GM21619 (cell line): ENCODE results near the gene SELENOM.

ENCODE experiments used
- ATAC-seq: cut with Tn5 transposase; IDR thresholded peaks from one replicate; pipeline ENCODE4 v1.9.1; 2021; ENCODE audit not compliant: unreplicated experiment

The SELENOM gene

GRCh38 chr22:31107178-31107893, at the start of gene SELENOM:
TSS of gene SELENOM (minus strand) at chr22:31107568. CDS start at chr22:31107505, 63 bp downstream.
- ATAC-seq = peak; percentile 83

- ATAC-seq = no peak
These were observed 48.1 kb upstream of the SELENOM start for GRCh38 chr22:31155422-31155821.

- ATAC-seq = no peak
These were observed 47.6 kb upstream of the SELENOM start for GRCh38 chr22:31154975-31155374.

- no peak for ATAC-seq
These were observed 46.0 kb upstream of the SELENOM start for GRCh38 chr22:31153357-31153756.

- no peak for ATAC-seq
These were observed 44.5 kb upstream of the SELENOM start for GRCh38 chr22:31151872-31152271.

GRCh38 chr22:31150615-31151014, 43.2 kb upstream of the SELENOM start:
- no peak for ATAC-seq

- ATAC-seq = no peak
These were observed 41.7 kb upstream of the SELENOM start for GRCh38 chr22:31148953-31149627.

GRCh38 chr22:31148488-31148887, 41.1 kb upstream of the SELENOM start:
- no peak for ATAC-seq

- no peak for ATAC-seq
These were observed 36.9 kb upstream of the SELENOM start for GRCh38 chr22:31144223-31144622.

GRCh38 chr22:31143537-31143936, 36.2 kb upstream of the SELENOM start:
- ATAC-seq = no peak

GRCh38 chr22:31143038-31143437, 35.7 kb upstream of the SELENOM start:
- ATAC-seq = no peak

- ATAC-seq = no peak
These were observed 34.9 kb upstream of the SELENOM start for GRCh38 chr22:31142285-31142684.

GRCh38 chr22:31141551-31141950, 34.2 kb upstream of the SELENOM start:
- no peak for ATAC-seq

GRCh38 chr22:31140746-31141145, 33.4 kb upstream of the SELENOM start:
- no peak for ATAC-seq

GRCh38 chr22:31139866-31140716, 32.7 kb upstream of the SELENOM start, which contains the start of gene PLA2G3:
TSS of gene PLA2G3 (minus strand) at chr22:31140508. CDS start at chr22:31140354, 154 bp downstream.
- ATAC-seq = no peak

GRCh38 chr22:31139066-31139465, 31.7 kb upstream of the SELENOM start:
- no peak for ATAC-seq

- no peak for ATAC-seq
These were observed 30.8 kb upstream of the SELENOM start for GRCh38 chr22:31138126-31138525.

GRCh38 chr22:31137721-31138120, 30.4 kb upstream of the SELENOM start:
- ATAC-seq = no peak

GRCh38 chr22:31136711-31137110, 29.3 kb upstream of the SELENOM start:
- ATAC-seq = no peak

- no peak for ATAC-seq
These were observed 28.8 kb upstream of the SELENOM start for GRCh38 chr22:31136155-31136554.

GRCh38 chr22:31135706-31136105, 28.3 kb upstream of the SELENOM start:
- ATAC-seq = no peak

GRCh38 chr22:31134688-31135087, 27.3 kb upstream of the SELENOM start:
- no peak for ATAC-seq
